GM12878 (cell line): ENCODE data around the gene SLC25A29. TPM values are rescaled to one million over a fixed set of nuclear protein-coding genes. Genes with fewer than 3 reads are reported as not detected.

Experiments used
- BCL11A ChIP-seq: IDR thresholded peaks from 2 replicates; pipeline ENCODE4 v1.6.1; 2011; ENCODE audit warnings: low read depth, low read length
- BCL3 ChIP-seq: IDR thresholded peaks from 2 replicates; pipeline ENCODE4 v1.6.1; 2011; ENCODE audit warnings: borderline replicate concordance, low read depth, mild to moderate bottlenecking, moderate library complexity, low read length; ENCODE audit not compliant: insufficient read depth, poor library complexity, severe bottlenecking
- CBX5 ChIP-seq: sonication (generic); IDR thresholded peaks from 2 replicates; pipeline ENCODE4 v1.6.1; 2016; ENCODE audit warnings: low read depth, moderate library complexity, mild to moderate bottlenecking, inconsistent platforms
- CEBPB ChIP-seq, 2 experiments: fragments of 150-350 bp in 1 of 2; IDR thresholded peaks; 2 replicates each; pipeline ENCODE4 v1.6.1; 2012 to 2014; ENCODE audit warnings: low read depth in 2 of 2, low read length in 2 of 2, borderline replicate concordance in 1 of 2, inconsistent platforms in 1 of 2
- CUX1 ChIP-seq: IDR thresholded peaks from 2 replicates; pipeline ENCODE4 v1.6.1; 2012; ENCODE audit warnings: improper control_type of control experiment, low read depth, low read length; ENCODE audit not compliant: insufficient replicate concordance
- DPF2 ChIP-seq: fragments of 450-650 bp; IDR thresholded peaks from 2 replicates; pipeline ENCODE4 v1.6.1; 2017; ENCODE audit warnings: mild to moderate bottlenecking
- E2F4 ChIP-seq: IDR thresholded peaks from 2 replicates; pipeline ENCODE4 v1.6.1; 2012; ENCODE audit warnings: low read depth, low read length, improper control_type of control experiment
- ELK1 ChIP-seq: IDR thresholded peaks from 2 replicates; pipeline ENCODE4 v1.6.1; 2012; ENCODE audit warnings: low read depth, low read length, improper control_type of control experiment
- IRF5 ChIP-seq: fragments of 450-650 bp; IDR thresholded peaks from 2 replicates; pipeline ENCODE4 v1.6.1; 2017; ENCODE audit warnings: borderline replicate concordance
- MTA2 ChIP-seq: fragments of 450-650 bp; IDR thresholded peaks from 2 replicates; pipeline ENCODE4 v1.6.1; 2016; ENCODE audit warnings: low read depth, mild to moderate bottlenecking, moderate library complexity
- MTA3 ChIP-seq: IDR thresholded peaks from 2 replicates; pipeline ENCODE4 v1.6.1; 2012; ENCODE audit warnings: low read length, inconsistent platforms, borderline replicate concordance
- NFIC ChIP-seq: IDR thresholded peaks from 2 replicates; pipeline ENCODE4 v1.6.1; 2012; ENCODE audit warnings: low read depth, mild to moderate bottlenecking, inconsistent platforms, low read length, moderate library complexity
- NRF1 ChIP-seq: conservative IDR thresholded peaks from 2 replicates; pipeline ENCODE4 v1.6.1; 2011; ENCODE audit warnings: mild to moderate bottlenecking, low read depth, low read length, improper control_type of control experiment
- RAD51 ChIP-seq: fragments of 450-650 bp; IDR thresholded peaks from 2 replicates; pipeline ENCODE4 v1.6.1; 2016; ENCODE audit warnings: moderate library complexity, mild to moderate bottlenecking, inconsistent platforms
- RB1 ChIP-seq: fragments of 450-650 bp; formaldehyde crosslinking; IDR thresholded peaks from 2 replicates; pipeline ENCODE4 v1.6.1; 2017; ENCODE audit warnings: mild to moderate bottlenecking, borderline replicate concordance
- SMARCA5 ChIP-seq: fragments of 450-650 bp; IDR thresholded peaks from 2 replicates; pipeline ENCODE4 v1.6.1; 2017; ENCODE audit warnings: mild to moderate bottlenecking
- SP1 ChIP-seq: IDR thresholded peaks from one replicate; pipeline ENCODE4 v1.6.1; 2011; ENCODE audit warnings: low read depth, low read length
- TBL1XR1 ChIP-seq: IDR thresholded peaks from 2 replicates; pipeline ENCODE4 v1.6.1; 2012; ENCODE audit warnings: low read depth, low read length, improper control_type of control experiment
- ZNF207 ChIP-seq: fragments of 450-650 bp; IDR thresholded peaks from 2 replicates; pipeline ENCODE4 v1.6.1; 2014; ENCODE audit warnings: antibody characterized with exemption, mild to moderate bottlenecking, borderline replicate concordance
- ZNF384 ChIP-seq: IDR thresholded peaks from 2 replicates; pipeline ENCODE4 v1.6.1; 2012; ENCODE audit warnings: low read depth, mild to moderate bottlenecking, low read length, improper control_type of control experiment, borderline replicate concordance
- polyA plus RNA-seq, 11 experiments: library from polyadenylated mRNA; depleted of rRNA in 4 of 11; unstranded in 6 of 11; stranded (reverse) in 5 of 11; fragments of >200 nt; fragmentation: Nextera tagmentation in 4 of 11; fragmentation: Illumina TruSeq in 1 of 11; extraction: Ambion mirVana in 4 of 11; extraction: Trizol in 1 of 11; gene quantifications; 1 replicate in 1 of 11; 2 replicates in 10 of 11; pipeline versions ENCODE4 v1.2.1 to v1.2.3, GENCODE V29; 2011 to 2016; ENCODE audit warnings: inconsistent platforms in 2 of 11, missing spikeins in 2 of 11, low read depth in 1 of 11
- total RNA-seq, 4 experiments: library from RNA; depleted of rRNA in 3 of 4; stranded (reverse); fragments of >200 nt in 3 of 4; fragmentation: Illumina TruSeq in 1 of 4; extraction: Trizol in 1 of 4; gene quantifications; 2 replicates each; pipeline versions ENCODE4 v1.2.1 to v1.2.3, GENCODE V29; 2013 to 2021

SLC25A29 gene
- total and polyA plus RNA-seq, 10 of the 15 experiments (the other 5 are each of a cell fraction or from before 2014, with no cell fraction given) = 0.42 to 13.3 (median 4.0) TPM; not detected in 1

- no peak for TF ChIP-seq ZNF384
- no peak for TF ChIP-seq ZNF207
- no peak for TF ChIP-seq NFIC
- no peak for TF ChIP-seq ELK1
- TF ChIP-seq RB1 = peak; percentile 51; the same call in 1 of the 2 replicates
- TF ChIP-seq CUX1 = peak; percentile 69
- no peak for TF ChIP-seq CEBPB (IDR thresholded peaks at IDR 0.05; ENCODE audit: borderline replicate concordance in 1 of 2, low read depth in 2 of 2, low read length in 2 of 2)
- TF ChIP-seq IRF5 = no peak
- no peak for TF ChIP-seq CBX5
- TF ChIP-seq E2F4 = no peak
- peak; percentile 35; the same call in 1 of the 2 replicates for TF ChIP-seq DPF2
- TF ChIP-seq TBL1XR1 = no peak
- TF ChIP-seq MTA3 = no peak
- TF ChIP-seq BCL11A = no peak
- peak; percentile 32; the same call in 1 of the 2 replicates for TF ChIP-seq SMARCA5
- TF ChIP-seq SP1 = no peak
- 0 out of 2 replicates have a peak, but pooled peaks have one; percentile 16 for TF ChIP-seq MTA2
- TF ChIP-seq BCL3 = peak; percentile 53
- no peak for TF ChIP-seq NRF1
- TF ChIP-seq RAD51 = no peak
These were observed 11.9 kb downstream of the SLC25A29 start (continued) for GRCh38 chr14:100294213-100294962.
